Effector CD8-positive, alpha-beta T cell (primary cell): ENCODE results near the gene DNAJC15.
"Not testable (repeated sequence)": the region's sequence is repeated elsewhere in the genome, so short reads cannot be mapped to it uniquely, and the experiment has no call there.

Source experiments
- DNase-seq: peaks from one replicate; lab custom pipeline; 2025; lab: John Stamatoyannopoulos, UW

The DNAJC15 gene

GRCh38 chr13:43003729-43004128 lies 19.7 kb upstream of the DNAJC15 start:
- no peak for DNase-seq

DNA sequence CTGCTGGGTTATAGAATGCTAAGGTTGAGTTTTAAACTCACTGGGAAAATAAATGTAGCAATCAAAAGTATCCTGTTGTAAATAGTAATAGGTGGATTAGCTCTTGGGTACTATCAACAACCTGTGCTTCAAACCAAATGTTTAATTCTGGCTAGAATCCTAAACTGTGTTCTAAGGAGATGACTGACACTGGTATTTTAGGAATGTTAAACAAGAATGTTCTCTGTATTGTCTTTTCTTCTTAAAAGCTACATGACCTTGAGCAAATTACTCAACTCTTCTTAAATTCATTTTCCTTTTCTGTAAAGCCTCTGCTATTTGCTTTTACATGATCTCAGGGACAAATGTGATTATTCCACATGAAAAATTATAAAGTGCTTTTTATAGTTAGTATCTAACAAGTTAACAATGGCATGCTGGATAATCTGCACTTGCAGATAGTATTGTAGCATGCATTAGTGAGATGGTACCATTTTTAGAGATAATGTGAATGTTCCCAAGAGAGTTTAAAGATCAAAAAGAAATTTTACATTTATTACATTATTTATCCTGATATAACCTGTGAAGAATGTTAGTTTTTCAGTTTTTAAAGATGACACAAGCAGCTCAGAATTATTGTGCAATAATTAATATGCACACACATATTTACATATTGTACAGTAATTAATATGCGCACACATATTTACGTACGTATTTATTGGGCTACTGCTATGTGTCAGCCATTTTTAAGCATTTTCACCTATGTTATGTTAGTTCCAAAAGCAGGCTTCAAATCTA lies 17.7 kb upstream of the DNAJC15 start:
- no peak for DNase-seq

DNA sequence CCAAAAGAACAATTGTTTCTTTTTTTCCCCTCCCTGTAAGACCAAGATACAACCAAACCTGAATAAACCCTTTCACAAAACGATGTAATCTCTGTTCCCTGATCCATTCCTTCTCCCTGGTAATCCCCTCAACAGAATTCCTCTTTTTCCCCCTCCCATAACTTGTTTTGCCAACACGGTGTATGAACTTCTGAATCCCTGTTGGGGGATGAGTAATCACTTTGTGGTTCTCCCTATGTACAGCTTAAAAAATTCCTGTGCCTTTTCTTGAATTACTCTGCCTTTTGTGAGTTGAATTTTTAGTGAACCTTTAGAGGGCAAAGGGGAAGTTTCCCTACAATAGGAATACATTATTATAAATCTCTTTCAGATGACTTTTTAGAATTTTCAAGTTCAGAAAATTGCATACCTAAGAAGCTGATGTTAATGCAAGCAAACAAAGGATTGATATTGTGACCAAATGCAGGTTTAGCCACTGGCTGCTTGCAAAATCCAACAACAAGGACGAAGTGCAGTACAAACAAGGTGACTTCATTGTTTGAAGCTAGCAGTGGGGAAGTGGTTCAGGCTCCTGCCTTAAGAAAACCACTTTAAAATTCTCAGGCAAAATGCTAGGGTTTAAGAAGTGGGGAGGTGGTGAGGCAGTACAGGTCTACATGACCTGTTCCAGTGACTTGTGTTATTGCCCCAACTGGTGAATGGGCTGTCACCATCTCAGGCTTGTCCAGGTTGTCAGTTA lies 16.3 kb upstream of the DNAJC15 start:
- DNase-seq = no peak

DNA sequence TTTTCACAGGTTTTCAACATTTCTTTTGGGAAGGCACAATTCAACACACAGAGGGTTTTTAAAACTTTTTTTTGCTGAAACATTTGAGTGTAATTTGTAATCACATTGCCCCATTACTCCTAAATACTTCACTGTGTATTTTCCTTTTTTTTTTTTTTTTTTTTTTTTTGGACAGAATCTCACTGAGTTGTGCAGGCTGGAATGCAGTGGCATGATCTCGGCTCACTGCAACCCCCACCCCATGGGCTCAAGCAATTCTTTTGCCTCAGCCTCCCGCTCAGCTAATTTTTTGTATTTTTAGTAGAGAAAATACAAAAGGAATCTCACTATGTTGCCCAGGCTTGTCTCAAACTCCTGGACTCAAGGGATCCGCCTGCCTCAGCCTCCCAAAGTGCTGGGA lies 14.8 kb upstream of the DNAJC15 start:
- DNase-seq = no peak

DNA sequence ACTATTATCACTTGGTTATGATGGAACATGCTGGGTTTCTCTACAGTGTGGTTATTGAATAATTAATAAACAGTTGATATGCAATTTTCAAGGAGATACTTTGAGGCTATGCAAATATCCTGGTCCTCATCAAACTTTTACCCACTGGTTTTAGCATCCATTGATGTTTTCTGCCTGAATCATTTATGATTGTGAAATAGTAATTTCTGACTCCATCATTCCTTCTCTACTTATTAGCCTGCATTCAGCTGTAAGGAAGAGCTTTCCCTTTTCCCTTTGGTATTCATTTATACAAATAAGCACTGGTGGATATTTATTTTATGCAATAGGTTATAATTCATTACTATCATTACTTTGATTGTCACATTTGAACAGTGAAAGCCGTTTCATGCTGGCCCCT lies 13.9 kb upstream of the DNAJC15 start:
- no peak for DNase-seq

GRCh38 chr13:43014162-43014561 lies 9.2 kb upstream of the DNAJC15 start:
- no peak for DNase-seq

DNA sequence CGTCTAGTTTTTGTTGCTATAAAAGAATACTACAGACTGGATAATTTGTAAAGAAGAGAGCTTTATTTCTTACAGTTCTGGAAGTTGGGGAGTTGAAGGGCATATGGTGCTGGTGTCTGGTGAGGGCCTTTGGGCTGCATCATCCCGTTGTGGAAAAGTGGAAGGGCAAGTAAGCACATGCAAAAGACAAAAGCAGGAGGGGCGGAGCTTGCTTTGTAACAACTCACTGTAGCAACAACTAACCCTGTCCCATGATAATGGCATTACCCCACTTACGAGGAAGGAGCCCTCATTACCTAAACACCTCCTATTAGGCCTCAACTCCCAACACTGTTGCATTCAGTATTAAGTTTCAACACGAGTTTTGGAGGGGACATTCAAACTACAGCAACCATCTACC lies 7.2 kb upstream of the DNAJC15 start:
- no peak for DNase-seq

GRCh38 chr13:43019811-43020210 lies 3.6 kb upstream of the DNAJC15 start:
- DNase-seq = no peak

GRCh38 chr13:43020794-43021193 lies 2.6 kb upstream of the DNAJC15 start:
- DNase-seq = no peak

- no peak for DNase-seq
Observed at GRCh38 chr13:43021926-43022670, 1.3 kb upstream of the DNAJC15 start.

- no peak for DNase-seq
Observed at GRCh38 chr13:43022934-43023288, 475 bp upstream of the DNAJC15 start.

- no peak for DNase-seq
Observed at GRCh38 chr13:43026262-43026661, 2.9 kb downstream of the DNAJC15 start.

DNA sequence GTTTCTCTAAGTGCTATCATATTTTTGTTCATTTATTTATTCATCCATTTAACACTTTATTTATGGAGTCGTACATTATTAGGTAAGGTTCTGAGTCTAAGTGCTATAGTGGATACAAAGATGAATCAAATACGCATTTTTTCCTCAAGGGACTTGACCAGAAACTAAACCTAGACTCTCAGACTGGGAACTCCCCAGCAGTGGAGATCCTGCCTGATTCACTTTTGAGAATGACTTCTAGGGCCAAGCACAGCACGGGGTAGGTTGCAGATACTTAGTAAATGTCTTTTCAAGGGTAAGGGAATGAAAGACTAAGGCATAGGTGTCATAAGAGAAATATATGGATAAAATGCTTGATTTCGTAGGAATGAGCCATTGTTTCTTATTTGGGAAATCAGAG lies 7.2 kb downstream of the DNAJC15 start:
- DNase-seq = no peak

- no peak for DNase-seq
Observed at GRCh38 chr13:43031881-43032280, 8.5 kb downstream of the DNAJC15 start.

DNA sequence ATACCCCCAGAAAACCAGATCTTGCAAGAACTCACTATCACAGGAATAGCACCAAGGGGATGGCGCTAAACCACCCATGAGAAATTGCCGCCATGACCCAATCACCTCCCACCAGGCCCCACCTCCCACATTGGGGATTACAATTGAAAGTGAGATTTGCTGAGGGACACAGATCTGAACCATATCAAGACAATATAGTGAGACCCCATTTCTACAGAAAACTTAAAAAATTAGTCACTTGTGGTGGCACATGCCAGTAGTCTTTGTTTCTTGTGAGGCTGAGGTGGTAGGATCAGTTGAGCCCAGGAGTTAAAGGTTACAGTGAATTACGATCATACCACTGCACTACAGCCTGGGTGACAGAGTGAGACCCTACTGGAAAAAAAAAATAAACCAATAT lies 9.7 kb downstream of the DNAJC15 start:
- DNase-seq = no peak

DNA sequence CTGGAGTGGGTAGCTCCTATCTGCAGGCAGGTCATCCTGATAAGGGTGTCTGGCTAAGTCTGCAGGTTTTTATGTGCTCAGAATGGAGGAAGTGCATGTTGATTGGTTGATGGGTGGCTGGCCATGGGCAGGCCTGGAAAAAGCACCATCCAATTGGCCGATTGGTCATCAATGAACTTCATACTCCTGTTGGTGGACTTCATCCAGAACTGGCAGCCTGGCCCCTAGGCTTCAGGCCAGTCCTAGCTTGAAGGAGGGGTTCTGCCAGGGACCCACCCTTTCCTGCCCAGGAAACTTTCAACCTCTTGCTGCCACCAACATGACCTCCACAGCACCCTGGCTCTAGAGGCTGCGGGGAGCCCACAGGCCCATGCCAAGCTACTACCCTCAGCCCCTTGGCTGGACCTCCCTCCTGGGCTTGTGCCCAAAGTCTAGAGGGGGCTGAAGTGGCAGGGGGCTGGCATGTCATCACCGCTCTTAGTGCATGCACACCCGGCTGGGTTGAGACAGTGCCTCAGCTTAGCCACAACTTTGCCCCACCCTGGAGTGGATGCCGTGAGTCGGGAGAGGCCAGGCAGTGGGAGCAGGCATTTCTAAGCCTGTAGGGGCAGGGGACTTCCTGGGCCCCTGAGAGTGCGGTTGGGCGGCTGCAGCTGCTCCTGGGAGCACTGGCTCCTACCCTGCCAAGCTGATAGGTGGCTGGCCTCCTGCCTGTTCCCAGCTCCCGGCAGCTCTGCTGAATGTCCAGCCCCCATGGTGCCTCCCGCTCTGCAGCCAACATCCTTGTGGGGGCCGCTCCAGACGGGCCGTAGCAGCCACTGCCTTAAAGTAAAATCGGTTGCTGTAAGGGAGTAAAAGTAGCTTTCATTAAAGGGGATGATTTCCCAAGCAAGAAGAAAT lies 13.2 kb downstream of the DNAJC15 start:
- no peak for DNase-seq

DNA sequence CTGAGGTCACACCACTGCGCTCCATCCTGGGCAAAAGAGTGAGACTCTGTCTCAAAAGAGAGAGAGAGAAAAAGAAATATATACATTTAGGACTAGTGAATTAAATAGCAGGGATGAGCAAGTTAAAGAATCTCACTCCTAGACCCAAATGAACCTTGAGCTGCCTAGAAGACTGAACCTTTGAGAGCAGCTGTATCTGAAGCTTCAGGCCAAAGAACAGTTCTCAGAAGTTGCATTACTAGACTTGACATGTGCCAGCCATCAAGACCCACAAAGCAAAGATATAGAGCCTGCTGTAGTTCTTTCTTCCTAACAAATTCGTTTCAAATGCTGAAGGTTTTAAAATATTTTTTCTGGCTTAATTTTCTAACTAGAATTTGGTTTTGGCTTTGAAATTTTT lies 16.6 kb downstream of the DNAJC15 start:
- DNase-seq = no peak

GRCh38 chr13:43040581-43041368 lies 17.4 kb downstream of the DNAJC15 start:
- DNase-seq = not testable (repeated sequence)

- no peak for DNase-seq
Observed at GRCh38 chr13:43041369-43041921, 18.1 kb downstream of the DNAJC15 start.

DNA sequence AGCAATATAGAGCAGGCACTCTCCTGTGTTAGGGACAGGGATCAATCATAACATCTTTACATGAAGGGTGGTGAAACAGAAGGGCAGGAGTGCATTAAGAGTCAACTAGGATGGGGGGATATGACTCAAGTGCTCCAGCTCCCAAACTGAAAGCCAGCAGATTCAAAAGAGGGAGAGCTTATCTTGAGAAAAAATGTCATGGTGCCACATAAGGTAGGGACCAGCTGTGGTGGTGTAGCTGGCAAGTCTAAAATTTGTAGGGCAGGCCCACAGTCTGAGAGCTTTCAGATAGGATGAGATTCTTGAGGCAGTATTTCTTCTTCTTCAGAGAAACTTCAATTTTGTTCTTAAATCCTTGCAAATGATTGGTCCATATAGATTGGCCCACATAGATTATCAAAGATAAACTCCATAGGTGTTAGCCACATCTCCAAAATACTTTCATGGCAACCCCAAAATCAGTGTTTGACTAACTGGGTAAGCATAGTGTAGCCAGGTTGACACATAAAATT lies 19.1 kb downstream of the DNAJC15 start:
- DNase-seq = no peak
